ENCODE data around the gene TAS2R39. TPM values are rescaled to one million over a fixed set of nuclear protein-coding genes. Genes with fewer than 3 reads are reported as not detected.
"Not testable (repeated sequence)": the region's sequence is repeated elsewhere in the genome, so short reads cannot be mapped to it uniquely, and the experiment has no call there.

Gene TAS2R39
- total RNA-seq, 4 donors from 2014 or later, result not detected

DNA sequence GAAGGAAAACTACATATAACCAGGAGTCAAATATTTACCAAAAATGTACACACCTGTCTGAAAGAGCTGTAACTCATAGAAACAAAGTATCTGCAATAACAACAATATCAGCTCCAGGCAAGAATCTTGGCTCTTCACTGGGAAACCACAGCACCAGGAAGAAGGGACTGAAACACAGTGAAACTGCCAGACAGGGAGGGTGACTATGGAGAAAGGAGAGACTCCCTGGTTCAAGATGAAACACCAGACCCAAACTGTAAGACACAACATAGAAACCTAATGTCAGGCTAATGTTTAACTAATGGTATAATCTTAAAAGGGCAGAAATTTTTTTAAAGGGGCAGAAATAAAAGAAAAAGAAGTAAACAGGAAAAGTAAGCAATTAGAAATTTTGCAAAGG, 11.5 kb upstream of the TAS2R39 start:
- H3K27ac ChIP-seq, result peak overlapping the region in 2 of 4 donors; percentile 40 to 46
- intact Hi-C loops (cut with DNase I), result no loop called here

GRCh38 chr7:143172354-143172753, 10.9 kb upstream of the TAS2R39 start:
- no peak for DNase-seq
- TF ChIP-seq CTCF (IDR thresholded peaks at IDR 0.05) (no peak), POLR2A (IDR thresholded peaks at IDR 0.05) (no peak)
- Histone ChIP-seq H3K9me3 (peaks cover 0 to 6% (median 0%) of the 10 kb centered on the region in 3 donors), H3K4me1 (peaks cover 0 to 26% (median 4%) of the 10 kb centered on the region in 3 donors), H3K4me3 (peak overlapping the region in 2 of 4 donors; percentile 4 to 20), H3K27ac (peak overlapping the region in 2 of 4 donors; percentile 40 to 46), H3K27me3 (no peaks in the 10 kb centered on the region), H3K36me3 (no peaks in the 10 kb centered on the region)
- intact Hi-C loops (cut with DNase I), result no loop called here
- WGBS, 2 donors, result 36% methylated on average over 4 of the region's 4 CpGs

More for the DNA sequence above, 11.5 kb upstream of the TAS2R39 start:
- no peaks in the 10 kb centered on the region for H3K27me3 ChIP-seq
- DNase-seq, result no peak
- H3K9me3 ChIP-seq, result peaks cover 0 to under 1% (median 0%) of the 10 kb centered on the region in 3 donors
- H3K4me1 ChIP-seq, result peaks cover 0 to 26% (median 4%) of the 10 kb centered on the region in 3 donors
- H3K4me3 ChIP-seq, result no peak overlapping the region
- TF ChIP-seq CTCF (IDR thresholded peaks at IDR 0.05), result no peak
- no peak for TF ChIP-seq POLR2A (IDR thresholded peaks at IDR 0.05)
- no peaks in the 10 kb centered on the region for H3K36me3 ChIP-seq

- Histone ChIP-seq H3K36me3 (no peaks in the 10 kb centered on the region), H3K4me3 (no peak overlapping the region), H3K27ac (no peak overlapping the region), H3K27me3 (no peaks in the 10 kb centered on the region), H3K9me3 (peaks cover 0 to 24% (median 0%) of the 10 kb centered on the region in 3 donors), H3K4me1 (peaks cover 0 to 18% (median 4%) of the 10 kb centered on the region in 3 donors)
- no peak for DNase-seq
- TF ChIP-seq POLR2A (IDR thresholded peaks at IDR 0.05) (no peak), CTCF (IDR thresholded peaks at IDR 0.05) (no peak)
- 89 to 91% methylated on average over 5 of the region's 5 CpGs for WGBS, 2 donors
- intact Hi-C loops (cut with DNase I), result no loop called here
Observed at GRCh38 chr7:143176128-143176527, 7.1 kb upstream of the TAS2R39 start.

DNA sequence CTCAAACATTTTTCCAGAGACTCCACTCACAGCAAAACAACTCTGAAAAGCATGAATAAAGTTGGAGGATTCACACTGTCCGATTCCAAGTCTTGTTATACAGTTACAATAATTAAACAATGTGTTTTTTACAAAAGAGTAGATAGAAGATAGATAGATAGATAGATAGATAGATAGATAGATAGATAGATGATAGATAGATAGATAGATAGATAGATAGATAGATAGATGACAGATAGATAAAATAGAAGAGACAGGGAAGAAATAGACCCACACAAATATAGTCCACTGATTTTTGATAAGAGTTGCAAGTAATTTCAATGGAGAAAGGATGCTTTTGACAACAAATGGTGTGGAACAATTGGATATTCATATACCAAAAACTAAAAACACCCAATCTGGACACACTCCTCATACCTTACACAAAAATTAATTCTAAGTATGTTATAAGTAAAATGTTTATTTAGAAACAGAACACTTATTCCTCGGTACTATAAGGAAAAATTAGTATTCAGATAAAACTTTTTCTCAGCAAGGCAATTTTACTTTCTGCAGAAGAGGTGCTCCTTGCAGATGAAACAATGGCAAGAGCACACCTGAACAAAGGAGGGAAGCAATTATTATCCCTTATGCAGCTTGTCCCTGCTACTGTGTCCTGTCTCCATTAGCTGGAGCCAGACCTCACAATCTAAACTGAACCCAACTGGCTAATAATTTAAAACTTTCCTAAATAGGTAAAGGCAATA, 5.7 kb upstream of the TAS2R39 start:
- WGBS, 2 donors, result 70 to 85% methylated on average over 2 of the region's 2 CpGs
- H3K4me1 ChIP-seq, result peaks cover 0 to 4% (median 0%) of the 10 kb centered on the region in 3 donors
- TF ChIP-seq POLR2A (IDR thresholded peaks at IDR 0.05) (no peak), CTCF (IDR thresholded peaks at IDR 0.05) (no peak)
- intact Hi-C loops (cut with DNase I), result no loop called here
- no peak for DNase-seq
- no peak overlapping the region for H3K27ac ChIP-seq
- no peak overlapping the region for H3K4me3 ChIP-seq
- peaks cover 0 to 24% (median 0%) of the 10 kb centered on the region in 3 donors for H3K9me3 ChIP-seq
- no peaks in the 10 kb centered on the region for H3K27me3 ChIP-seq
- H3K36me3 ChIP-seq, result no peaks in the 10 kb centered on the region

- H3K4me3 ChIP-seq; intact Hi-C loops (cut with DNase I); H3K36me3 ChIP-seq; H3K27ac ChIP-seq; H3K27me3 ChIP-seq; H3K4me1 ChIP-seq; DNase-seq: not testable (repeated sequence)
- peaks cover 0 to 24% (median 0%) of the 10 kb centered on the region in 3 donors for H3K9me3 ChIP-seq
- 85 to 94% methylated on average over 4 of the region's 4 CpGs for WGBS, 2 donors
Observed at GRCh38 chr7:143180771-143181170, 2.4 kb upstream of the TAS2R39 start.
